Neural cell (in vitro differentiated cells): Measurements from ENCODE around the gene KCNA10. TPM values are rescaled to one million over a fixed set of nuclear protein-coding genes. Genes with fewer than 3 reads are reported as not detected.

Experiments
- H2AFZ ChIP-seq: fragments of 200-600, 300-800 bp; sonication (generic), shearing (Covaris generic); 2 replicates; pipeline ENCODE4 v1.6.0; 2014; ENCODE audit warnings: low read depth, mild to moderate bottlenecking, antibody characterized with exemption, low read length, moderate library complexity
- H3F3A ChIP-seq: fragments of 200-600 bp; shearing (Covaris generic); 2 replicates; pipeline ENCODE4 v1.6.1; 2016; ENCODE audit warnings: mild to moderate bottlenecking, moderate library complexity, mixed read lengths, antibody characterized with exemption, low read length; ENCODE audit not compliant: insufficient read depth, poor library complexity, severe bottlenecking
- H3K27ac ChIP-seq: fragments of 200-600, 300-800 bp; sonication (generic), shearing (Covaris generic); 2 replicates; pipeline ENCODE4 v1.5.1; 2014; ENCODE audit warnings: mild to moderate bottlenecking, low read length, moderate library complexity
- H3K27me3 ChIP-seq: fragments of 300-800, 200-600 bp; sonication (generic), shearing (Covaris generic); 2 replicates; pipeline ENCODE4 v1.6.0; 2014; ENCODE audit warnings: mild to moderate bottlenecking, low read depth, low read length, moderate library complexity; ENCODE audit not compliant: insufficient read depth
- H3K36me3 ChIP-seq: fragments of 300-800, 200-600 bp; sonication (generic), shearing (Covaris generic); 2 replicates; pipeline ENCODE4 v1.5.1; 2014; ENCODE audit warnings: mild to moderate bottlenecking, antibody characterized with exemption, low read length, moderate library complexity; ENCODE audit not compliant: insufficient read depth
- H3K4me2 ChIP-seq: fragments of 300-800, 200-600 bp; sonication (generic), shearing (Covaris generic); 2 replicates; pipeline ENCODE4 v1.6.0; 2014; ENCODE audit warnings: mild to moderate bottlenecking, low read length
- H3K4me3 ChIP-seq: fragments of 300-800, 200-600 bp; sonication (generic), shearing (Covaris generic); 2 replicates; pipeline ENCODE4 v1.5.1; 2014; ENCODE audit warnings: mild to moderate bottlenecking, low read length, moderate library complexity
- H3K79me2 ChIP-seq: fragments of 200-600 bp; shearing (Covaris generic); replicated peaks from 2 replicates; pipeline ENCODE4 v1.6.0; 2014; ENCODE audit warnings: mild to moderate bottlenecking, low read length, moderate library complexity; ENCODE audit not compliant: insufficient read depth
- H3K9ac ChIP-seq: fragments of 300-800, 200-600 bp; sonication (generic), shearing (Covaris generic); 2 replicates; pipeline ENCODE4 v1.6.1; 2016; ENCODE audit warnings: mild to moderate bottlenecking, low read length, mixed read lengths
- H3K9me2 ChIP-seq: fragments of 200-600 bp; shearing (Covaris generic); 2 replicates; pipeline ENCODE4 v1.6.1; 2016; ENCODE audit warnings: mild to moderate bottlenecking, low read length, mixed read lengths; ENCODE audit not compliant: insufficient read depth
- H3K9me3 ChIP-seq: fragments of 200-600, 300-800 bp; sonication (generic), shearing (Covaris generic); 2 replicates; pipeline ENCODE4 v1.6.1; 2016; ENCODE audit warnings: mild to moderate bottlenecking, mixed run types, low read length, moderate library complexity, mixed read lengths
- H4K20me1 ChIP-seq: fragments of 200-600 bp; shearing (Covaris generic); 2 replicates; pipeline ENCODE4 v1.6.1; 2016; ENCODE audit warnings: mild to moderate bottlenecking, mixed run types; ENCODE audit not compliant: insufficient read depth
- CTCF ChIP-seq: fragments of 450-650 bp; IDR thresholded peaks from 2 replicates; pipeline ENCODE4 v1.5.1; 2014; ENCODE audit warnings: antibody characterized with exemption, mild to moderate bottlenecking, moderate library complexity; ENCODE audit not compliant: poor library complexity, severe bottlenecking
- EP300 ChIP-seq: fragments of 450-650 bp; conservative IDR thresholded peaks from 2 replicates; pipeline ENCODE4 v1.6.1; 2014; ENCODE audit warnings: antibody characterized with exemption, mild to moderate bottlenecking, moderate library complexity; ENCODE audit not compliant: poor library complexity, severe bottlenecking
- EZH2 ChIP-seq: fragments of 200-600, 300-800 bp; shearing (Covaris generic), sonication (generic); IDR thresholded peaks from 2 replicates; pipeline ENCODE4 v1.6.1; 2014; ENCODE audit warnings: antibody characterized with exemption, low read length, borderline replicate concordance, mild to moderate bottlenecking; ENCODE audit not compliant: insufficient read depth, poor library complexity, severe bottlenecking
- MXI1 ChIP-seq: fragments of 450-650 bp; conservative IDR thresholded peaks from 2 replicates; pipeline ENCODE4 v1.6.1; 2014; ENCODE audit warnings: antibody characterized with exemption, mild to moderate bottlenecking; ENCODE audit not compliant: poor library complexity, severe bottlenecking
- POLR2AphosphoS5 ChIP-seq: IDR thresholded peaks from 2 replicates; pipeline ENCODE4 v1.6.1; 2012
- RAD21 ChIP-seq: fragments of 450-650 bp; conservative IDR thresholded peaks from 2 replicates; pipeline ENCODE4 v1.6.1; 2014; ENCODE audit warnings: antibody characterized with exemption, mild to moderate bottlenecking, moderate library complexity
- REST ChIP-seq: IDR thresholded peaks from 2 replicates; pipeline ENCODE4 v1.6.1; 2012; ENCODE audit warnings: borderline replicate concordance
- SMC3 ChIP-seq: fragments of 450-650 bp; conservative IDR thresholded peaks from 2 replicates; pipeline ENCODE4 v1.6.1; 2014; ENCODE audit warnings: antibody characterized with exemption, mild to moderate bottlenecking, moderate library complexity; ENCODE audit not compliant: poor library complexity
- TAF1 ChIP-seq: IDR thresholded peaks from 2 replicates; pipeline ENCODE4 v1.6.1; 2012; ENCODE audit warnings: low read depth
- polyA plus RNA-seq: library from polyadenylated mRNA; depleted of rRNA; stranded (reverse); fragments of >200 nt; gene quantifications from 2 replicates; pipeline ENCODE4 v1.2.3, GENCODE V29; 2014

KCNA10 gene
- polyA plus RNA-seq, 1 donor from 2014 or later = not detected

GRCh38 chr1:110561596-110561995 is 42.6 kb upstream of the KCNA10 start:
- H3K36me3 ChIP-seq = no peaks in the 10 kb centered on the region
- no peaks in the 10 kb centered on the region for H3K79me2 ChIP-seq
- no peak overlapping the region for H3K27ac ChIP-seq
- H3K4me2 ChIP-seq = no peak overlapping the region
- no peaks in the 10 kb centered on the region for H3F3A ChIP-seq
- TF ChIP-seq CTCF (no peak), TAF1 (no peak), REST (no peak), RAD21 (no peak), EZH2 (no peak), SMC3 (no peak), MXI1 (no peak), EP300 (no peak)
- no peaks in the 10 kb centered on the region for H3K9me3 ChIP-seq
- H2AFZ ChIP-seq = no peak overlapping the region
- H3K9me2 ChIP-seq = no peaks in the 10 kb centered on the region
- H3K27me3 ChIP-seq = peaks cover 6% of the 10 kb centered on the region
- no peaks in the 10 kb centered on the region for H4K20me1 ChIP-seq
- no peak overlapping the region for H3K4me3 ChIP-seq
- H3K9ac ChIP-seq = no peak overlapping the region

GRCh38 chr1:110559157-110559556 is 40.2 kb upstream of the KCNA10 start:
- Histone ChIP-seq H3F3A (no peaks in the 10 kb centered on the region), H3K4me3 (no peak overlapping the region), H3K9me3 (no peaks in the 10 kb centered on the region), H2AFZ (no peak overlapping the region), H3K9me2 (no peaks in the 10 kb centered on the region), H3K4me2 (no peak overlapping the region), H3K36me3 (no peaks in the 10 kb centered on the region), H3K79me2 (no peaks in the 10 kb centered on the region), H4K20me1 (no peaks in the 10 kb centered on the region), H3K9ac (no peak overlapping the region), H3K27ac (no peak overlapping the region), H3K27me3 (peaks cover 31% of the 10 kb centered on the region)
- TF ChIP-seq REST (no peak), SMC3 (no peak), MXI1 (no peak), EZH2 (no peak), POLR2AphosphoS5 (no peak), TAF1 (no peak), EP300 (no peak), RAD21 (no peak), CTCF (no peak)
